Upper lobe of left lung (tissue), 6 donors: ENCODE data around the gene ACAN. TPM values are rescaled to one million over a fixed set of nuclear protein-coding genes. Genes with fewer than 3 reads are reported as not detected.
A peak's percentile ranks its signal among the peaks of the same experiment; 100 is the strongest.

ENCODE experiments used
- ATAC-seq, 2 donors: fragments of 200-7000 bp; cut with Tn5 transposase; one replicate each; pipeline ENCODE4 v1.9.1; 2022; ENCODE audit warnings: mild to moderate bottlenecking in 2 of 2, moderate library complexity in 2 of 2; ENCODE audit not compliant: low FRiP score in 2 of 2
- DNase-seq, 2 donors: peaks; one replicate each; pipeline ENCODE4 v3.0.0-alpha.2; 2019 to 2020
- H3K27ac ChIP-seq, 4 donors: fragments of 200-600 bp; sonication (generic); one replicate each; pipeline ENCODE4 v1.5.1; 2016 to 2019
- H3K27me3 ChIP-seq, 4 donors: fragments of 200-600 bp; sonication (generic); one replicate each; pipeline ENCODE4 v1.5.1; 2017 to 2019
- H3K36me3 ChIP-seq, 4 donors: fragments of 200-600 bp; sonication (generic); one replicate each; pipeline ENCODE4 v1.5.1; 2016 to 2019
- H3K4me1 ChIP-seq, 4 donors: fragments of 200-600 bp; sonication (generic); one replicate each; pipeline ENCODE4 v1.5.1; 2018 to 2019
- H3K4me3 ChIP-seq, 4 donors: fragments of 200-600 bp; sonication (generic); one replicate each; pipeline ENCODE4 v1.5.1; 2017 to 2019; ENCODE audit warnings: mild to moderate bottlenecking in 2 of 4, moderate library complexity in 1 of 4
- H3K9me3 ChIP-seq, 4 donors: fragments of 200-600 bp; sonication (generic); one replicate each; pipeline ENCODE4 v1.5.1; 2018 to 2019
- CTCF ChIP-seq, 6 experiments: fragments of 450-650 bp in 4 of 6; fragments of 200-600 bp in 2 of 6; sonication (generic) in 2 of 6; IDR thresholded peaks; one replicate each; pipeline ENCODE4 v1.5.1; 2016 to 2019; ENCODE audit warnings: antibody characterized with exemption in 6 of 6
- EP300 ChIP-seq, 4 donors: sonication (generic); formaldehyde crosslinking; IDR thresholded peaks; one replicate each; pipeline ENCODE4 v1.5.1; 2017; ENCODE audit warnings: antibody characterized with exemption in 4 of 4, control low read depth in 2 of 4
- POLR2A ChIP-seq, 4 donors: fragments of 450-650 bp; IDR thresholded peaks; one replicate each; pipeline ENCODE4 v1.5.1; 2016 to 2017; ENCODE audit warnings: antibody characterized with exemption in 4 of 4, mild to moderate bottlenecking in 2 of 4
- POLR2AphosphoS5 ChIP-seq, 2 donors: sonication (generic); formaldehyde crosslinking; IDR thresholded peaks; one replicate each; pipeline ENCODE4 v1.5.1; 2017; ENCODE audit warnings: antibody characterized with exemption in 2 of 2
- WGBS, 2 donors: methylation state at CpG; one replicate each; pipeline ENCODE4 v1.1.5; 2017 to 2018; 5-methylcytosine and 5-hydroxymethylcytosine counted together
- total RNA-seq, 6 donors: library from RNA; depleted of rRNA in 4 of 6; stranded (reverse); fragments of >200 nt in 4 of 6; gene quantifications; one replicate each; pipeline versions ENCODE4 v1.1.0 to v1.2.1, GENCODE V29; 2016 to 2021
- donor health status: DM: no; HTN: no; CAD: no; lungs with moderate emphysema.
- donor health status: DM: no; HTN: yes; CAD: no; lungs with severe emphysema.

ACAN gene
- total RNA-seq, 6 donors from 2014 or later = 0.24 to 1.6 (median 0.46) TPM; not detected in 3

GRCh38 chr15:88880944-88881740 lies 77.9 kb downstream of the ACAN start:
- TF ChIP-seq POLR2A (IDR thresholded peaks at IDR 0.05) (no peak), CTCF (IDR thresholded peaks at IDR 0.05) (no peak), POLR2AphosphoS5 (IDR thresholded peaks at IDR 0.05) (no peak), EP300 (IDR thresholded peaks at IDR 0.05) (no peak)
- H3K27ac ChIP-seq = no peak overlapping the region
- 88 to 94% methylated on average over 31 of the region's 31 CpGs for WGBS, 2 donors
- peaks cover 0 to 9% (median 0%) of the 10 kb centered on the region in 4 donors for H3K36me3 ChIP-seq
- ATAC-seq (no peak), DNase-seq (peak in 1 of 2 donors; percentile 60)
- no peaks in the 10 kb centered on the region for H3K27me3 ChIP-seq
- no peaks in the 10 kb centered on the region for H3K4me1 ChIP-seq
- H3K4me3 ChIP-seq = no peak overlapping the region
- H3K9me3 ChIP-seq = no peaks in the 10 kb centered on the region

GRCh38 chr15:88881775-88882174 lies 78.5 kb downstream of the ACAN start:
- Histone ChIP-seq H3K36me3 (peaks cover 0 to 9% (median 0%) of the 10 kb centered on the region in 4 donors), H3K9me3 (no peaks in the 10 kb centered on the region), H3K27me3 (no peaks in the 10 kb centered on the region), H3K4me3 (no peak overlapping the region), H3K27ac (no peak overlapping the region), H3K4me1 (no peaks in the 10 kb centered on the region)
- ATAC-seq (no peak), DNase-seq (no peak)
- TF ChIP-seq EP300 (IDR thresholded peaks at IDR 0.05) = no peak
- no peak for TF ChIP-seq CTCF (IDR thresholded peaks at IDR 0.05)
- no peak for TF ChIP-seq POLR2A (IDR thresholded peaks at IDR 0.05)
- TF ChIP-seq POLR2AphosphoS5 (IDR thresholded peaks at IDR 0.05) = no peak
- 87 to 95% methylated on average over 3 of the region's 3 CpGs for WGBS, 2 donors

- Histone ChIP-seq H3K4me3 (no peak overlapping the region), H3K36me3 (peaks cover 0 to 8% (median 0%) of the 10 kb centered on the region in 4 donors), H3K4me1 (no peaks in the 10 kb centered on the region), H3K27me3 (no peaks in the 10 kb centered on the region), H3K27ac (no peak overlapping the region), H3K9me3 (no peaks in the 10 kb centered on the region)
- TF ChIP-seq CTCF (IDR thresholded peaks at IDR 0.05) = no peak
- no peak for TF ChIP-seq POLR2A (IDR thresholded peaks at IDR 0.05)
- no peak for TF ChIP-seq EP300 (IDR thresholded peaks at IDR 0.05)
- no peak for TF ChIP-seq POLR2AphosphoS5 (IDR thresholded peaks at IDR 0.05)
- ATAC-seq (no peak), DNase-seq (no peak)
- WGBS, 2 donors = 82 to 87% methylated on average over 4 of the region's 4 CpGs
Observed at GRCh38 chr15:88882785-88883184, 79.5 kb downstream of the ACAN start.

GRCh38 chr15:88887068-88887580 lies 83.9 kb downstream of the ACAN start:
- WGBS, 2 donors = 89 to 92% methylated on average over 18 of the region's 18 CpGs
- no peaks in the 10 kb centered on the region for H3K27me3 ChIP-seq
- no peak for DNase-seq

More at GRCh38 chr15:88887068-88887580, 83.9 kb downstream of the ACAN start:
- no peak overlapping the region for H3K4me3 ChIP-seq
- H3K4me1 ChIP-seq = no peaks in the 10 kb centered on the region
- no peak overlapping the region for H3K27ac ChIP-seq
- no peak for ATAC-seq
- no peak for TF ChIP-seq POLR2AphosphoS5 (IDR thresholded peaks at IDR 0.05)
- no peak for TF ChIP-seq POLR2A (IDR thresholded peaks at IDR 0.05)
- TF ChIP-seq EP300 (IDR thresholded peaks at IDR 0.05) = no peak
- no peak for TF ChIP-seq CTCF (IDR thresholded peaks at IDR 0.05)
- peaks cover 0 to 6% (median 0%) of the 10 kb centered on the region in 4 donors for H3K36me3 ChIP-seq
- no peaks in the 10 kb centered on the region for H3K9me3 ChIP-seq
